Measurements from ENCODE around the gene HTT. TPM values are rescaled to one million over a fixed set of nuclear protein-coding genes. Genes with fewer than 3 reads are reported as not detected.

Gene HTT
- total RNA-seq, 5 donors from 2014 or later (not counting 1 experiment from before 2014, with no cell fraction given) = 60.3 to 97.1 (median 71.4) TPM

- no peak overlapping the region for H3K27ac ChIP-seq (ENCODE audit: low read length)
- no peak overlapping the region for H3K4me3 Mint-ChIP-seq
- H3K4me1 Mint-ChIP-seq = no peaks in the 10 kb centered on the region
- no peaks in the 10 kb centered on the region for H3K27me3 Mint-ChIP-seq
- ChIA-PET POLR2A (no interaction called here), CTCF (no interaction called here)
- ATAC-seq (replicated peaks in 1 of 4) = no peak
- no peak overlapping the region for H3K27ac Mint-ChIP-seq
- H3K9me3 ChIP-seq = no peaks in the 10 kb centered on the region
- H3K36me3 Mint-ChIP-seq = peaks cover 1% of the 10 kb centered on the region
- H3K27me3 ChIP-seq (replicated peaks in 1 of 2; ENCODE audit: control insufficient read depth in 2 of 2, extremely low read depth in 1 of 2, insufficient read depth in 2 of 2, low read length in 1 of 2) = peaks cover 0 to 14% of the 10 kb centered on the region in 2 experiments
- H3K36me3 ChIP-seq (ENCODE audit: control insufficient read depth in 2 of 2, extremely low read depth in 1 of 2, insufficient read depth in 1 of 2, low read length in 1 of 2) = no peaks in the 10 kb centered on the region
- no peak overlapping the region for H3K4me3 ChIP-seq (ENCODE audit: control insufficient read depth in 1 of 2, extremely low read depth in 1 of 2, low read length in 1 of 2)
- no peaks in the 10 kb centered on the region for H3K9me3 Mint-ChIP-seq
- no peaks in the 10 kb centered on the region for H3K4me1 ChIP-seq (ENCODE audit: control insufficient read depth in 1 of 2, extremely low read depth in 1 of 2, insufficient read depth in 2 of 2, low read length in 2 of 2)
- WGBS (ENCODE audit: insufficient coverage) = 88% methylated on average over 34 of the region's 35 CpGs
- DNase-seq = peak in 1 of 35 experiments; percentile 19
These were observed 187.1 kb downstream of the HTT start for GRCh38 chr4:3261411-3262207.

DNA sequence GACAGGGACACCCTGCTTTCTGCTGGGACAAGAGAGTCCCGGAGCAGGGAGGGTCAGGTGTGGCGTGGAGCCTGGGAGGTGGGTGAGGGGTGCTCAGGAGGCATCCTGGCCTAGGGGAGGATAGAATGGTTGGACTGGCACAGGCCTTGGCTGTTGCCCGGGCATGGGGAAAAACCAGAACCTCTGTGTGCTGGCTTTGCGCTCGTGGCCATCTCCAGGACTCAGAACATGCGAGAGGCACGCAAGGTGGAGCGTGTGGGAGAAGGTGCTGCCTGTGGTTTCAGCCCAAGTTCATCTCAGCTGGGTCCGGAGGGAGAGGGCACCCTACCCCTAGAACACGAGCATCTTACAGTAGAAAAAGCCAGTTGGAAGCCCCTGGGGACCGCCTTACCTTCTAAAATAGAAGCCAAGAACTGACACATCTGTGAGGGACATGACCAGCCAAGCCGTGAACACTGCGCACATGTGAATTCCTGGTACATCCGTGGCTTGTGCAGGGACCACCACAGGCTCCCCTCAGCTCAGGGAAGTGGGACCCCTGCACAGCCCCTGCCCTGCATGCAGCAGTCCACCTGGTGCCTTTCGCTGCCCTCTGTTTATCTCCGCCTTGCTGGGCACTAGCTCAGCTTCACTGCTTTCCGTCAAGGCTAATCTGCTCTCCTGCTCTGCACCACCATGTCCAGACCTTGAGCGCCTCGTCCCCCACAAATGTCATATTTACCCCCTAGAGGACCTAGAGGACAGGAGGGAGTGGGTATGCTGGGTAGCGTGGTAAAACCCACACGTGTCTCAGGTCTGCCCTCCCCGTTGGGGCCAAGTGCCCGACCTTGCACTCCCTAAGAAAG lies 187.9 kb downstream of the HTT start:
- ChIA-PET POLR2A (no interaction called here), CTCF (no interaction called here)
- DNase-seq (peak in 1 of 35 experiments; percentile 16), ATAC-seq (replicated peaks in 1 of 4) (no peak)
- Histone ChIP-seq H3K9me3 (no peaks in the 10 kb centered on the region), H3K27me3 (replicated peaks in 1 of 2; ENCODE audit: control insufficient read depth in 2 of 2, extremely low read depth in 1 of 2, insufficient read depth in 2 of 2, low read length in 1 of 2) (peaks cover 0 to 14% of the 10 kb centered on the region in 2 experiments), H3K36me3 (ENCODE audit: control insufficient read depth in 2 of 2, extremely low read depth in 1 of 2, insufficient read depth in 1 of 2, low read length in 1 of 2) (no peaks in the 10 kb centered on the region), H3K4me1 (ENCODE audit: control insufficient read depth in 1 of 2, extremely low read depth in 1 of 2, insufficient read depth in 2 of 2, low read length in 2 of 2) (no peaks in the 10 kb centered on the region), H3K4me3 (ENCODE audit: control insufficient read depth in 1 of 2, extremely low read depth in 1 of 2, low read length in 1 of 2) (no peak overlapping the region), H3K27ac (ENCODE audit: low read length) (no peak overlapping the region)
- Mint-ChIP-seq H3K27ac (no peak overlapping the region), H3K4me1 (no peaks in the 10 kb centered on the region), H3K36me3 (no peaks in the 10 kb centered on the region), H3K9me3 (no peaks in the 10 kb centered on the region), H3K4me3 (no peak overlapping the region), H3K27me3 (no peaks in the 10 kb centered on the region)
- WGBS (ENCODE audit: insufficient coverage) = 82% methylated on average over 13 of the region's 23 CpGs

- no peak overlapping the region for H3K4me3 Mint-ChIP-seq
- Histone ChIP-seq H3K9me3 (no peaks in the 10 kb centered on the region), H3K4me3 (ENCODE audit: control insufficient read depth in 1 of 2, extremely low read depth in 1 of 2, low read length in 1 of 2) (no peak overlapping the region), H3K27ac (ENCODE audit: low read length) (no peak overlapping the region), H3K36me3 (ENCODE audit: control insufficient read depth in 2 of 2, extremely low read depth in 1 of 2, insufficient read depth in 1 of 2, low read length in 1 of 2) (no peaks in the 10 kb centered on the region), H3K4me1 (ENCODE audit: control insufficient read depth in 1 of 2, extremely low read depth in 1 of 2, insufficient read depth in 2 of 2, low read length in 2 of 2) (no peaks in the 10 kb centered on the region), H3K27me3 (replicated peaks in 1 of 2; ENCODE audit: control insufficient read depth in 2 of 2, extremely low read depth in 1 of 2, insufficient read depth in 2 of 2, low read length in 1 of 2) (peaks cover 0 to 14% of the 10 kb centered on the region in 2 experiments)
- ChIA-PET POLR2A (no interaction called here), CTCF (no interaction called here)
- no peak for ATAC-seq (replicated peaks in 1 of 4)
- H3K4me1 Mint-ChIP-seq = no peaks in the 10 kb centered on the region
- H3K36me3 Mint-ChIP-seq = no peaks in the 10 kb centered on the region
- no peaks in the 10 kb centered on the region for H3K27me3 Mint-ChIP-seq
- 87% methylated on average over 20 of the region's 28 CpGs for WGBS (ENCODE audit: insufficient coverage)
- DNase-seq = peak in 1 of 35 experiments; percentile 11
- no peak overlapping the region for H3K27ac Mint-ChIP-seq
- no peaks in the 10 kb centered on the region for H3K9me3 Mint-ChIP-seq
These were observed 188.8 kb downstream of the HTT start for GRCh38 chr4:3263053-3263875.

DNA sequence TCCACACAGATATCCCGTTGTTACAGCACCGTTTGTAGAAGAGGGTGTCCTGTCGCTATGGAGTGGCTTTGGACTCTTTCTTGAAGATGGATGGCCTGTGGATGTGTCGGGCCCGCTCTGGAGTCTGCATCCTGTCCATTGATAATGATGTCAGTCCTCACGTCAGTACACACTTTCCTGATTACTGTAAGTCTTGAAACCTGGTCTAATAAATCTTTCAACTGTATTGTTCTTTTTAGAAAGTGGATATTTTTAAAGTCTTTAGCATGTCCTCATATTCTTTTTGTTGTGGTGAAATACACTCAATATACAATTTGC lies 189.4 kb downstream of the HTT start:
- Mint-ChIP-seq H3K36me3 (no peaks in the 10 kb centered on the region), H3K4me3 (no peak overlapping the region), H3K27ac (no peak overlapping the region), H3K9me3 (no peaks in the 10 kb centered on the region), H3K27me3 (no peaks in the 10 kb centered on the region), H3K4me1 (no peaks in the 10 kb centered on the region)
- Histone ChIP-seq H3K27ac (ENCODE audit: low read length) (no peak overlapping the region), H3K4me3 (ENCODE audit: control insufficient read depth in 1 of 2, extremely low read depth in 1 of 2, low read length in 1 of 2) (no peak overlapping the region), H3K36me3 (ENCODE audit: control insufficient read depth in 2 of 2, extremely low read depth in 1 of 2, insufficient read depth in 1 of 2, low read length in 1 of 2) (no peaks in the 10 kb centered on the region), H3K4me1 (ENCODE audit: control insufficient read depth in 1 of 2, extremely low read depth in 1 of 2, insufficient read depth in 2 of 2, low read length in 2 of 2) (no peaks in the 10 kb centered on the region), H3K9me3 (no peaks in the 10 kb centered on the region), H3K27me3 (replicated peaks in 1 of 2; ENCODE audit: control insufficient read depth in 2 of 2, extremely low read depth in 1 of 2, insufficient read depth in 2 of 2, low read length in 1 of 2) (peaks cover 0 to 16% of the 10 kb centered on the region in 2 experiments)
- DNase-seq (no peak), ATAC-seq (replicated peaks in 1 of 4) (no peak)
- WGBS (ENCODE audit: insufficient coverage) = no CpG with 5 or more reads among the region's 6 CpGs
- CTCF ChIA-PET = no interaction called here
- POLR2A ChIA-PET = no interaction called here

- ATAC-seq (replicated peaks in 1 of 4) (no peak), DNase-seq (peak in 1 of 35 experiments; percentile 8)
- H3K27ac Mint-ChIP-seq = no peak overlapping the region
- H3K36me3 Mint-ChIP-seq = no peaks in the 10 kb centered on the region
- H3K4me3 Mint-ChIP-seq = no peak overlapping the region
- Histone ChIP-seq H3K9me3 (no peaks in the 10 kb centered on the region), H3K4me3 (ENCODE audit: control insufficient read depth in 1 of 2, extremely low read depth in 1 of 2, low read length in 1 of 2) (no peak overlapping the region), H3K27ac (ENCODE audit: low read length) (no peak overlapping the region), H3K27me3 (replicated peaks in 1 of 2; ENCODE audit: control insufficient read depth in 2 of 2, extremely low read depth in 1 of 2, insufficient read depth in 2 of 2, low read length in 1 of 2) (peaks cover 0 to 19% of the 10 kb centered on the region in 2 experiments), H3K4me1 (ENCODE audit: control insufficient read depth in 1 of 2, extremely low read depth in 1 of 2, insufficient read depth in 2 of 2, low read length in 2 of 2) (no peaks in the 10 kb centered on the region), H3K36me3 (ENCODE audit: control insufficient read depth in 2 of 2, extremely low read depth in 1 of 2, insufficient read depth in 1 of 2, low read length in 1 of 2) (no peaks in the 10 kb centered on the region)
- H3K27me3 Mint-ChIP-seq = no peaks in the 10 kb centered on the region
- POLR2A ChIA-PET = no interaction called here
- H3K4me1 Mint-ChIP-seq = no peaks in the 10 kb centered on the region
- no peaks in the 10 kb centered on the region for H3K9me3 Mint-ChIP-seq
- CTCF ChIA-PET = no interaction called here
- 93% methylated on average over 9 of the region's 17 CpGs for WGBS (ENCODE audit: insufficient coverage)
These were observed 191.6 kb downstream of the HTT start for GRCh38 chr4:3266076-3266475.

GRCh38 chr4:3267576-3268394 lies 193.3 kb downstream of the HTT start:
- ATAC-seq (replicated peaks in 1 of 4) (no peak), DNase-seq (peak in 2 of 35 experiments; percentile 4 to 20)
- ChIA-PET CTCF (no interaction called here), POLR2A (no interaction called here)
- H3K27me3 Mint-ChIP-seq = no peaks in the 10 kb centered on the region
- WGBS (ENCODE audit: insufficient coverage) = 64% methylated on average over 12 of the region's 18 CpGs
- no peak overlapping the region for H3K27ac Mint-ChIP-seq
- H3K9me3 ChIP-seq = no peaks in the 10 kb centered on the region
- H3K27me3 ChIP-seq (replicated peaks in 1 of 2; ENCODE audit: control insufficient read depth in 2 of 2, extremely low read depth in 1 of 2, insufficient read depth in 2 of 2, low read length in 1 of 2) = peaks cover 0 to 14% of the 10 kb centered on the region in 2 experiments
- no peaks in the 10 kb centered on the region for H3K36me3 Mint-ChIP-seq
- H3K4me3 Mint-ChIP-seq = no peak overlapping the region
- H3K4me1 ChIP-seq (ENCODE audit: control insufficient read depth in 1 of 2, extremely low read depth in 1 of 2, insufficient read depth in 2 of 2, low read length in 2 of 2) = no peaks in the 10 kb centered on the region
- no peak overlapping the region for H3K4me3 ChIP-seq (ENCODE audit: control insufficient read depth in 1 of 2, extremely low read depth in 1 of 2, low read length in 1 of 2)
- no peaks in the 10 kb centered on the region for H3K4me1 Mint-ChIP-seq
- no peak overlapping the region for H3K27ac ChIP-seq (ENCODE audit: low read length)
- H3K9me3 Mint-ChIP-seq = peaks cover 0 to 4% (median 0%) of the 10 kb centered on the region in 3 donors
- no peaks in the 10 kb centered on the region for H3K36me3 ChIP-seq (ENCODE audit: control insufficient read depth in 2 of 2, extremely low read depth in 1 of 2, insufficient read depth in 1 of 2, low read length in 1 of 2)
